CD4-positive, alpha-beta memory T cell (primary cell): Measurements from ENCODE around the gene VSIG8. TPM values are rescaled to one million over a fixed set of nuclear protein-coding genes. Genes with fewer than 3 reads are reported as not detected.
"Not testable (repeated sequence)": the region's sequence is repeated elsewhere in the genome, so short reads cannot be mapped to it uniquely, and the experiment has no call there.

Source experiments
- CTCF ChIA-PET: fragments of 350-600 bp; sonication (Branson Sonifier 250); formaldehyde crosslinking; loops from one replicate; lab custom pipeline; 2021; ENCODE audit warnings: inconsistent platforms; ENCODE audit not compliant: partially characterized antibody; lab: Charles Lee
- POLR2A ChIA-PET: fragments of 350-600 bp; sonication (Branson Sonifier 250); formaldehyde crosslinking; loops from one replicate; lab custom pipeline; 2021; ENCODE audit not compliant: partially characterized antibody; lab: Charles Lee
- DNase-seq, 5 donors: peaks; one replicate each; pipeline versions ENCODE4 v3.0.0 to v3.0.0-alpha.2; 2020 to 2022; ENCODE audit warnings: mixed read lengths in 1 of 5
- H3K27ac ChIP-seq: one replicate; pipeline ENCODE4 v1.7.0; 2013; ENCODE audit warnings: low read depth, low read length
- H3K27me3 ChIP-seq: 2 replicates; pipeline ENCODE4 v1.7.0; 2013; ENCODE audit warnings: mild to moderate bottlenecking, low read length, moderate library complexity; ENCODE audit not compliant: insufficient read depth
- H3K36me3 ChIP-seq: 2 replicates; pipeline ENCODE4 v1.7.0; 2013; ENCODE audit warnings: mild to moderate bottlenecking, low read length, moderate library complexity; ENCODE audit not compliant: insufficient read depth
- H3K4me1 ChIP-seq: 2 replicates; pipeline ENCODE4 v1.7.0; 2013; ENCODE audit warnings: mild to moderate bottlenecking, low read length, moderate library complexity; ENCODE audit not compliant: insufficient read depth
- H3K4me3 ChIP-seq, 2 donors: one replicate each; pipeline ENCODE4 v1.7.0; 2013; ENCODE audit warnings: low read length in 2 of 2, mild to moderate bottlenecking in 1 of 2
- H3K9me3 ChIP-seq, 2 donors: one replicate each; pipeline ENCODE4 v1.7.0; 2013; ENCODE audit warnings: low read length in 2 of 2, control low read depth in 1 of 2; ENCODE audit not compliant: control insufficient read depth in 1 of 2
- H3K27ac Mint-ChIP-seq, 7 donors: one replicate each; pipeline ENCODE4 v1.8.0; 2020 to 2021; ENCODE audit warnings: mixed read lengths in 7 of 7, mild to moderate bottlenecking in 6 of 7, inconsistent platforms in 3 of 7, moderate library complexity in 3 of 7
- H3K27me3 Mint-ChIP-seq, 2 donors: one replicate each; pipeline ENCODE4 v1.8.0; 2020 to 2021; ENCODE audit warnings: mixed read lengths in 2 of 2
- H3K36me3 Mint-ChIP-seq, 2 donors: one replicate each; pipeline ENCODE4 v1.8.0; 2020 to 2021; ENCODE audit warnings: mixed read lengths in 2 of 2, inconsistent platforms in 1 of 2, mild to moderate bottlenecking in 1 of 2
- H3K4me1 Mint-ChIP-seq, 4 donors: one replicate each; pipeline ENCODE4 v1.8.0; 2020 to 2021; ENCODE audit warnings: mixed read lengths in 4 of 4, mild to moderate bottlenecking in 1 of 4
- H3K4me3 Mint-ChIP-seq, 8 donors: one replicate each; pipeline ENCODE4 v1.8.0; 2020 to 2021; ENCODE audit warnings: mixed read lengths in 8 of 8, mild to moderate bottlenecking in 7 of 8, moderate library complexity in 6 of 8, inconsistent platforms in 3 of 8
- H3K9me3 Mint-ChIP-seq, 8 donors: one replicate each; pipeline ENCODE4 v1.8.0; 2020 to 2021; ENCODE audit warnings: mixed read lengths in 8 of 8, mild to moderate bottlenecking in 5 of 8, inconsistent platforms in 3 of 8, moderate library complexity in 1 of 8
- intact Hi-C: fragments of 100-400 bp; cut with micrococcal nuclease; formaldehyde crosslinking; loops from one replicate; pipeline ENCODE4 v1.15.1; 2023
- polyA plus RNA-seq, 2 donors: library from polyadenylated mRNA; unstranded; fragments of 300-500 nt; fragmentation: Illumina TruSeq; gene quantifications; one replicate each; pipeline ENCODE4 v1.2.3, GENCODE V29; 2021
- total RNA-seq, 2 experiments: library from RNA; stranded (reverse); gene quantifications; one replicate each; pipeline ENCODE4 v1.2.3, GENCODE V29; 2021

VSIG8 gene, protein sequence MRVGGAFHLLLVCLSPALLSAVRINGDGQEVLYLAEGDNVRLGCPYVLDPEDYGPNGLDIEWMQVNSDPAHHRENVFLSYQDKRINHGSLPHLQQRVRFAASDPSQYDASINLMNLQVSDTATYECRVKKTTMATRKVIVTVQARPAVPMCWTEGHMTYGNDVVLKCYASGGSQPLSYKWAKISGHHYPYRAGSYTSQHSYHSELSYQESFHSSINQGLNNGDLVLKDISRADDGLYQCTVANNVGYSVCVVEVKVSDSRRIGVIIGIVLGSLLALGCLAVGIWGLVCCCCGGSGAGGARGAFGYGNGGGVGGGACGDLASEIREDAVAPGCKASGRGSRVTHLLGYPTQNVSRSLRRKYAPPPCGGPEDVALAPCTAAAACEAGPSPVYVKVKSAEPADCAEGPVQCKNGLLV
- total RNA-seq (not detected), polyA plus RNA-seq (not detected)

DNA sequence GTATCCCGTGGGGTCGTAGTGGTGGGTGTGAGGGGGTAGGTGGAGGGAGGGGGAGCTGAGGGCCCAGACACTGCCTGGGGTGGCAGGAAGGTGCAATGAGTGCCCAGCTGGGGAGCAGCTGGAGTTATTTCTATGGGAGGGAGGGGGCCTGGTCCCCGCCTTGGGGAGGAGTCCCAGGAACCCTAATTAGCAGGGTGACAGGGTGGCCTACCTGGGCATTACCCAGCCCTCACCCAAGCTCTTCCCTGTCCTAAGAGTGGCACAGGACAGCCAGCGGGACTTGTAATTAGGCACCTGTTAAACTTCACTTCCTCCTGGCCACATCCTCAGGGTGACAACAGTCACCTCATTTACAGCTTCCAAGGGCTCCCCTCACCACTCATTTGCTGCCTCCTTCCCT is at the start of gene VSIG8:
TSS of gene VSIG8 (minus strand) at position 101 of the 400 bp plus-strand sequence. CDS start 136 bp downstream, outside the sequence.
- Histone ChIP-seq H3K4me1 (peaks cover 9% of the 10 kb centered on the region), H3K36me3 (no peaks in the 10 kb centered on the region), H3K27me3 (no peaks in the 10 kb centered on the region), H3K9me3 (no peaks in the 10 kb centered on the region), H3K27ac (no peak within 1 kb of the TSS), H3K4me3 (no peak within 1 kb of the TSS)
- DNase-seq = no peak
- no peak within 1 kb of the TSS for H3K27ac Mint-ChIP-seq
- intact Hi-C loops = no loop called here
- CTCF ChIA-PET = no interaction called here
- H3K27me3 Mint-ChIP-seq = no peaks in the 10 kb centered on the region
- no peaks in the 10 kb centered on the region for H3K36me3 Mint-ChIP-seq
- H3K4me3 Mint-ChIP-seq = no peak within 1 kb of the TSS
- POLR2A ChIA-PET = interaction anchor here (1.1 kb wide), 1 partner anchor 62 kb away, joined by 3 read pairs; the partner anchor contains the start of gene TAGLN2
- H3K4me1 Mint-ChIP-seq = peaks cover 11 to 19% (median 12%) of the 10 kb centered on the region in 4 donors
- H3K9me3 Mint-ChIP-seq = peaks cover 0 to 2% (median 0%) of the 10 kb centered on the region in 8 donors

DNA sequence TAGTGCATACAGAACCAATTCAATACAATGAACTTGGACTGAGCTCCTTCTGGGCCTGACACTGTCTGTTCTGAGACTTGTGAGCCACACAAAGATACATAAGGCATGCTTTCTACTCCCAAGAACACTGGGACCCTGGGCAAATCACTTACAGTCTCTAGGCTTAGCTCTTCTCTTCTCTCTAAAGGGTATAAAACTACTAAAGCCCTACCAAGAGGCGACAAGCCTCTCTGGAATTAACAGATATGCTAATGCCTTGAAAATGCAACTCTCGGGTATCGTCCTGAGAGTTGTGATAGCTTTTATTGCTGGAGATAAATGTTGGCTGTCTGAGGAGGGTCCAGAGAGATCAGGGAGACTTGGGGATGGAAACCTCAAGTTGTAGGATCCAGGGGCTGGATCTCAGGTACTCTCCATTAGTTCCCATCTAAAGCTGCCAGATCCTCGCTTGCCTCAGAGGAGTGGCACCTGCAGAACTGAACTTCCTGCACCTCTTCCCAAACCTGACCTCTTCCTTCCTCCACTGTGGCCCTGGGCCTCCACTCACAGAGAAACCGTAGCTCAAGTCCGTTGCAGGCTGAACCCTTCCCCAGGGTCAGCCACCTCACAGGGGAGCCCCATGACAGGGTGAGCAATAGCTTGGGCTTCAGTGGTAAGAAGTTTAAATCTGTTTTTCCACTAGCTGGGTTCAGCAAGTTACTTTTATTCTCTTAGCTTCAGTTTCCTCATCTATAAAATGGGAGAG is 49.0 kb upstream of the VSIG8 start:
- Histone ChIP-seq H3K4me3 (peak overlapping the region in 1 of 2 donors; percentile 17), H3K27me3 (no peaks in the 10 kb centered on the region), H3K4me1 (peaks cover 59% of the 10 kb centered on the region), H3K36me3 (no peaks in the 10 kb centered on the region), H3K9me3 (no peaks in the 10 kb centered on the region), H3K27ac (peak overlapping the region; percentile 80)
- H3K9me3 Mint-ChIP-seq = peaks cover 0 to 2% (median 0%) of the 10 kb centered on the region in 8 donors
- ChIA-PET POLR2A (interaction anchor here (0.8 kb wide), 1 partner anchor 56 kb away, joined by 3 read pairs; no protein-coding TSS in a partner anchor), CTCF (interaction anchor here (0.6 to 1.3 kb wide), 6 partner anchors 10 to 173 kb away, joined by 3 to 8 read pairs (median 4); partner anchors contain the start of gene DUSP23)
- H3K27ac Mint-ChIP-seq = peak overlapping the region; percentile 92 to 100 (median 98)
- peak overlapping the region; percentile 5 to 82 (median 70) for H3K4me3 Mint-ChIP-seq
- intact Hi-C loops = no loop called here
- no peak for DNase-seq
- peaks cover 0 to 13% of the 10 kb centered on the region in 2 donors for H3K36me3 Mint-ChIP-seq
- H3K27me3 Mint-ChIP-seq = no peaks in the 10 kb centered on the region
- H3K4me1 Mint-ChIP-seq = peaks cover 64 to 82% (median 71%) of the 10 kb centered on the region in 4 donors

DNA sequence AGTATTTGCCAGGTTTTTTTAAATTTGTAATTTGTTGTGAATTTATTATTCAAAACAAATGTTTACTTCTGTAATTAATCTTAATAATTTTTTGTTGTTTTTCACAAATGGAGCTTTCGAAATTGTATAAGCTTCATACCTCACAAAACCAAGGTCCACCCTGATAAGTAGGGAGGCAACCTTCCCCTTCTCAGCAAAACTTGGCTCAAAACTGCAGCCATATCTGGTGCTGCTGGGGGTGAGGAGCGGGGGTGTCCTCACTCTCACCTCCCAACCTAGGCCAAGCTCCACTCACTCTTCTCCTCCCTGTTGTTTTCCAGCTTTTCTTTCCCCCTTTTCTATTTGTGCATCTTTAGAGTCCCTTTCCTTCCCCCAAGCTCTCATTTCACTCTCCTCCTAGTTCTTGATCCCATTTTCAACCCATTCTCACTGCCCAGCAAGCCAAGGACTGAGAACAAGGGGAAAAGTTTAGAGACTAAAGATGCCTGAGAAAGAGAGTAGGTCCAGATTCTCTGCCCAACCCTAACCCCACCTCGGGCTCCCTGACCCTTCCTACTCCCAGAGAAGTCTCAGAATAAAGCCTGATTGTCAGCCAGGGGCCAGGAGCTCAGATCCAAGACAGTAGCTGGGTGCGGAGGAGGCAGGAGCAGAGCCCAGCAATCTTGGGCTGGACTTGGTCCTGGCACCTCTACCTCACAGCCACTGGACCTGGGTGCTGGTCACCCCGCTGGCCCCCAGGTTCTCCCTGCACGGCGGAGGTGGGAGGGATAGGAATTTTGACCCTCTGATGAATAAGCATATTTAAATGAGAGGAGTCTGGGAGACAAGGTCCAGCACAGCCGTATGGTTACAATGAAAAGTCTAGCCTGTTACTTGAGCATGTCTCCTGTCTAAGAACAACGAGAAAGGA is 45.8 kb upstream of the VSIG8 start:
- H3K27ac Mint-ChIP-seq = peak overlapping the region; percentile 39 to 96 (median 78)
- Histone ChIP-seq H3K4me1 (peaks cover 44% of the 10 kb centered on the region), H3K27me3 (no peaks in the 10 kb centered on the region), H3K9me3 (no peaks in the 10 kb centered on the region), H3K36me3 (no peaks in the 10 kb centered on the region), H3K4me3 (no peak overlapping the region), H3K27ac (no peak overlapping the region)
- no peaks in the 10 kb centered on the region for H3K36me3 Mint-ChIP-seq
- ChIA-PET POLR2A (no interaction called here), CTCF (interaction anchor here (0.8 to 1.5 kb wide), 6 partner anchors 14 to 109 kb away, joined by 3 to 4 read pairs (median 3); partner anchors contain the start of gene TAGLN2)
- intact Hi-C loops = no loop called here
- no peak for DNase-seq
- H3K4me3 Mint-ChIP-seq = no peak overlapping the region
- peaks cover 0 to 2% (median 0%) of the 10 kb centered on the region in 8 donors for H3K9me3 Mint-ChIP-seq
- H3K4me1 Mint-ChIP-seq = peaks cover 42 to 53% (median 50%) of the 10 kb centered on the region in 4 donors
- no peaks in the 10 kb centered on the region for H3K27me3 Mint-ChIP-seq

DNA sequence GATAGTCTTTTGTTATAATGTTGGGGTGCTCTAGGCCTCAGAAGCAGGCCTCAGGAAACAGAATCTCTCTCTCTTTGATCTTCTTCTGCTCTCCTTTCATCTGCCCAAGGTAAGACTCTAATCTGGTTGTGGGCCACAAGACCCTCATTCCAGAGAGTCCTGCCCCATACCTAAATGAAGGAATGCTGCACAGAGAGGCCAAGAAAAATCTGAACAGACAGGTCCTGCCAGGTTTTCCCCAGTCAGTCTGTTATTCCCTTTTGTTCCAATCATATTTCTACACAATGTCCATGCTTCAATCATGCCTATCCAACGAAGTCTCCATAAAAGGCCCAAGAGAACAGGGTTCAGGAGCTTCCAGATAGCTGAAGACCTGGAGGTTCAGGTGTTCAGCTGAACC is 44.5 kb upstream of the VSIG8 start:
- ChIA-PET CTCF (interaction anchor here (1.1 to 3.4 kb wide), 4 partner anchors 14 to 107 kb away, joined by 3 to 15 read pairs (median 4); partner anchors contain the start of gene TAGLN2), POLR2A (interaction anchor here (1.0 kb wide), 1 partner anchor 9 kb away, joined by 3 read pairs; no protein-coding TSS in a partner anchor)
- Mint-ChIP-seq H3K4me1 (peaks cover 33 to 40% (median 38%) of the 10 kb centered on the region in 4 donors), H3K27me3 (no peaks in the 10 kb centered on the region), H3K27ac (peak overlapping the region in 3 of 7 donors; percentile 48 to 71 (median 61)), H3K9me3 (peaks cover 0 to 2% (median 0%) of the 10 kb centered on the region in 8 donors), H3K4me3 (no peak overlapping the region), H3K36me3 (no peaks in the 10 kb centered on the region)
- Histone ChIP-seq H3K36me3 (no peaks in the 10 kb centered on the region), H3K4me3 (no peak overlapping the region), H3K9me3 (no peaks in the 10 kb centered on the region), H3K4me1 (peaks cover 31% of the 10 kb centered on the region), H3K27ac (no peak overlapping the region), H3K27me3 (no peaks in the 10 kb centered on the region)
- intact Hi-C loops = no loop called here
- DNase-seq = no peak

DNA sequence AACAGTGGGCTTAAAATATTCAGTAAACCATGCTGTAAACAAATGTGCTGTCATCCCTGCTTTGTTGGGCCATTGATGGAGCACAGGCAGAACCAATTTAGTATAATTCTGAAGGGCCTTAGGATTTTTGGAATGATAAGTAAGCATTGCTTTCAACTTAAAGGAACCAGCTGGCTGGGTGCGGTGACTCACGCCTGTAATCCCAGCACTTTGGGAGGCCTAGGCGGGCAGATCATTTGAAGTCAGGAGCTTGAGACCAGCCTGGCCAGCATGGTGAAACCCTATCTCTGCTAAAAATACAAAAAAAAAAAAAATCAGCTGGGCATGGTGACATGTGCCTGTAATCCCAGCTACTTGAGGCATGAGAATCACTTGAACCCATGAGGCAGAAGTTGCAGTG is 41.6 kb upstream of the VSIG8 start:
- H3K4me3 Mint-ChIP-seq, H3K27me3 Mint-ChIP-seq, H3K27ac ChIP-seq, H3K36me3 ChIP-seq, H3K27ac Mint-ChIP-seq, H3K4me3 ChIP-seq, H3K36me3 Mint-ChIP-seq, H3K9me3 ChIP-seq, intact Hi-C loops, DNase-seq, H3K9me3 Mint-ChIP-seq, H3K4me1 ChIP-seq, H3K27me3 ChIP-seq: not testable (repeated sequence)
- ChIA-PET POLR2A (interaction anchor here (1.4 kb wide), 1 partner anchor 10 kb away, joined by 4 read pairs; no protein-coding TSS in a partner anchor), CTCF (interaction anchor here (1.2 to 3.4 kb wide), 3 partner anchors 11 to 30 kb away, joined by 3 to 15 read pairs (median 11); no protein-coding TSS in a partner anchor)
- H3K4me1 Mint-ChIP-seq = peaks cover 10 to 16% (median 14%) of the 10 kb centered on the region in 4 donors

DNA sequence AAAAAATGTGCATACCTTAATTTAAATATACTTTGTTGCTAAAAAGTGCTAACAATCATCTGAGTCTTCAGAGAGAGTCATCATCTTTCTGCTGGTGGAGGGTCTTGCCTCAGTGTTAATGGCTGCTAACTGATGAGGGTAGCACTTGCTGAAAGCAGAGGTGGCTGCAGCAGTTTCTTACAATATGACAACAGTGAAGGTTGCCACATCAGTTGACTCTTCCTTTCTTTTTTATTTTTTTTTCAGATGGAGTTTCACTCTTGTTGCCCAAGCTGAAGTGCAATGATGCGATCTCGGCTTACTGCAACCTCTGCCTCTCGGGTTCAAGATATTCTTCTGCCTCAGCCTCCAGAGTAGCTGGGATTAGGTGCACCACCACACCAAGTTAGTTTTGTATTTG is 40.1 kb upstream of the VSIG8 start:
- Histone ChIP-seq H3K27me3 (no peaks in the 10 kb centered on the region), H3K9me3 (no peaks in the 10 kb centered on the region), H3K4me3 (no peak overlapping the region), H3K27ac (no peak overlapping the region), H3K36me3 (no peaks in the 10 kb centered on the region), H3K4me1 (no peaks in the 10 kb centered on the region)
- H3K36me3 Mint-ChIP-seq = no peaks in the 10 kb centered on the region
- no peak overlapping the region for H3K27ac Mint-ChIP-seq
- ChIA-PET POLR2A (interaction anchor here (1.1 kb wide), 1 partner anchor 122 kb away, joined by 3 read pairs; no protein-coding TSS in a partner anchor), CTCF (interaction anchor here (1.1 to 2.4 kb wide), 2 partner anchors 10 to 28 kb away, joined by 3 to 11 read pairs; no protein-coding TSS in a partner anchor)
- H3K4me3 Mint-ChIP-seq = no peak overlapping the region
- intact Hi-C loops = no loop called here
- H3K9me3 Mint-ChIP-seq = peaks cover 0 to 2% (median 0%) of the 10 kb centered on the region in 8 donors
- peaks cover 0 to 2% of the 10 kb centered on the region in 2 donors for H3K27me3 Mint-ChIP-seq
- peaks cover 5 to 14% (median 7%) of the 10 kb centered on the region in 4 donors for H3K4me1 Mint-ChIP-seq
- no peak for DNase-seq
